Measurements from ENCODE around the gene BMPR1A. TPM values are rescaled to one million over a fixed set of nuclear protein-coding genes. Genes with fewer than 3 reads are reported as not detected.

BMPR1A gene
- total RNA-seq, 4 donors from 2014 or later = 26.5 to 44.9 (median 37.1) TPM

GRCh38 chr10:86871563-86872183 lies 115.3 kb downstream of the BMPR1A start:
- no peak for TF ChIP-seq CTCF (IDR thresholded peaks at IDR 0.05)
- DNase-seq (ENCODE audit: low spot score) (no peak), ATAC-seq (ENCODE audit: low FRiP score) (no peak)

- ATAC-seq (ENCODE audit: low FRiP score) (no peak), DNase-seq (ENCODE audit: low spot score) (no peak)
- no peak for TF ChIP-seq CTCF (IDR thresholded peaks at IDR 0.05)
Observed at GRCh38 chr10:86872757-86873156, 116.3 kb downstream of the BMPR1A start.

GRCh38 chr10:86876748-86877147 lies 120.3 kb downstream of the BMPR1A start:
- ATAC-seq (ENCODE audit: low FRiP score) (no peak), DNase-seq (ENCODE audit: low spot score) (no peak)
- no peak for TF ChIP-seq CTCF (IDR thresholded peaks at IDR 0.05)

GRCh38 chr10:86878983-86879713 lies 122.7 kb downstream of the BMPR1A start:
- no peak for TF ChIP-seq CTCF (IDR thresholded peaks at IDR 0.05)
- no peak for ATAC-seq (ENCODE audit: low FRiP score)
- no peak for DNase-seq (ENCODE audit: low spot score)

GRCh38 chr10:86880971-86881370 lies 124.6 kb downstream of the BMPR1A start:
- DNase-seq (ENCODE audit: low spot score) (no peak), ATAC-seq (ENCODE audit: low FRiP score) (no peak)
- no peak for TF ChIP-seq CTCF (IDR thresholded peaks at IDR 0.05)

GRCh38 chr10:86888585-86889381 lies 132.4 kb downstream of the BMPR1A start:
- ATAC-seq (ENCODE audit: low FRiP score) (no peak), DNase-seq (ENCODE audit: low spot score) (no peak)
- TF ChIP-seq CTCF (IDR thresholded peaks at IDR 0.05) = no peak
